Stimulated activated CD8-positive, alpha-beta memory T cell treated with anti-CD3 and anti-CD28 coated beads, Interleukin-7, amount 100 ng/mL, for 48 hours (primary cell): ENCODE results near the gene ORM2.
A peak's percentile ranks its signal among the peaks of the same experiment; 100 is the strongest.
"Not testable (repeated sequence)": the region's sequence is repeated elsewhere in the genome, so short reads cannot be mapped to it uniquely, and the experiment has no call there.

Experiments used
- DNase-seq, 2 donors: peaks; one replicate each; pipeline ENCODE4 v3.0.0-alpha.2; 2020; ENCODE audit warnings: low read depth in 1 of 2; ENCODE audit errors: extremely low read depth in 1 of 2

The ORM2 gene

DNA sequence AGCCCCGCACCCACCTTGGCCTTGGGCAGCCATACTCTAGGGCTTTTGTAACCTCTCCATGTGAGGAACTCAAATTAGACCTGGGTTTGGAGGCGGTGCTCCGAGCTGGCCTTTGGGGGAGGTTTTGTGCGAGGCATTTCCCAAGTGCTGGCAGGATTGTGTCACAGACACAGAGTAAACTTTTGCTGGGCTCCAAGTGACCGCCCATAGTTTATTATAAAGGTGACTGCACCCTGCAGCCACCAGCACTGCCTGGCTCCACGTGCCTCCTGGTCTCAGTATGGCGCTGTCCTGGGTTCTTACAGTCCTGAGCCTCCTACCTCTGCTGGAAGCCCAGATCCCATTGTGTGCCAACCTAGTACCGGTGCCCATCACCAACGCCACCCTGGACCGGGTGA lies at the start of gene ORM2:
Gene ORM2, plus strand, starts transcription at position 245 of the 398 bp plus-strand sequence. Its CDS starts 36 bp downstream, at position 281.
- not testable (repeated sequence) for DNase-seq

DNA sequence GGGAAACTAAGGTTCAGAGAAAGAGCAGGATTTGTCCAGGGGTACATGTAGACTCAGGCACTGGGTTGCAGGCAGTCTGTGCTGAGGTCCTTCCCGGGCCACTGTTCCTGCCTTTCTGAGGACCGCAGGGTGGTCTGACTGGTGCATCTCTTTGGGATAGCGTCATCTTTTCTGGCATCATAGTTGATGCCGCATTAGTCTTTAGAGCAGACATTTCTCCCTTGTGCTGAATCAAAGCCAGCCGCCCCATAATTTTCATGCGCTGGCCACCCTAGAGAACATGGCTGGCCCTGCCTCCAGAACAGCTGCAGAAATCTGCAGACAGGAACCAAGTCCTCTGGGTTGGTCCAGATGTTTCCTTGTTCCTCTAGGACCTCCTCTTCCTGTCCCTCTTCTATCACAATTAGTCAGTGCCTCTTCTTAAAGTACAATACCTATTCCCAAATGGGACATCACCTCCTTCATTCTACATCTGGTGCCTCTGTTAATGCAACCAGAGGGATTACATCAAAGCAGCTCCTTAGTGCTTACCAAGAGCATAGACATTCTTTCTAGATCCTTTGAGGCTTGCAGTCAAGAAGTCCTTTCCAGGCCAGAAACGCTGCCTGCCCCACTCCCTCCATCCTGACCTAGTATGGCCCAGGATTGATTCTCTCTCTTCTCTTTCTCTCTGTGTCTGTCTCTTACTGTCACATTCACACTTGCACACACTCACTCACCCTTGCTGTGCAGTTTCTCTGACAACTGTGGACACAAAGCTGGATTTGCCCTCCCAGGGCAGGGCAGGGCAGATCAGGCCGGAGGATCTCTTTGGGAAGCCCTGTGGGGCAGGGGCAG lies 48.8 kb upstream of the ORM2 start:
- DNase-seq, result no peak

DNA sequence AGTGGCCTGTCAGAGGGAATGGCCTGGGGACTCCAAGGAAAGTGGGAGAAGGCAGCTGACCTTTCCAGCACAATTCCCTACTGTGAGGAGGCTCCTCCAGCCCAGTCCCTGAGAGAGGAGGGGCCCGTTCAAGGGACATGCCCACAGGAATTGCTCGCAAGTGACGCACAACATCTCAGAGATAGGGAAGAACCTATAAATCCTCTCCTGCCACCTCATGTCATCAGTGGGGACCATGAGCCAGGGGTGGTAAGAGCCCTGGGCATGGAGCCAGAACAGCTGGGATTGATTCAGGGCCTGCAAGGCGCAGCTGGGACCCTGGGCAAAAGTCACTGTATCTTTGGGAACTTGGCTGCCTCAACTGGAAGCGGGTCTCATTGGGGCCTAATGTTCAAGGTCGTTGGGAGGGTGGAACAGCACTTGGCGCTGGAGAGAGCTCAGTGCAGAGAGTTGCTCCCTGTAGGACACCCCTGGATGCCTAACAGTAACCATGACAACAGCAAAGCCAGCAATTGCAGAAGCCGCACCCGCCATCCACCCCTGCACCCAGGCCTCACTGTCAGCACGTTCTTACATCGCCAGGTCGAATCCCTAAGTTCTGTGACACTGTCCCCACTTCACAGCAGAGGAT lies 48.1 kb upstream of the ORM2 start:
- DNase-seq, result no peak

GRCh38 chr9:114282104-114282485 lies 47.6 kb upstream of the ORM2 start:
- no peak for DNase-seq

DNA sequence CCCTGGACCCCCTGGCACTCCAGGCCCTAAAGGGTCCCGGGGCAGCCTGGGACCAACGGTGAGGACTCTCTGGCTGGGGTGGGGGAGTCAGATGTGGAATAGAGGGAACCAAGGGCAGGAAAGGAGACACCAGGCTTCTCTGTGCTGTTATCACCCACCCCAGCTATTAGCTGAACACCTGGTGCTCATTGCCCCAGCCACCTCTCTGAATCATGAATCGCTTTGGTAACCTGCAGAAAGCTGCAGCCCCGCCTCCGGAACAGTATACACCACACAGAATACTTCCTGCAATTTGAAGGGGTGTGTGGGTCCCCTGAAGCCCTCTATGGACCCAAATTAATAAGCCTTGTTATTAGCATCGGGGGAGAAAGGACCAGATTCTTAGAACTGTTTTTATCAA lies 47.2 kb upstream of the ORM2 start:
- no peak for DNase-seq

DNA sequence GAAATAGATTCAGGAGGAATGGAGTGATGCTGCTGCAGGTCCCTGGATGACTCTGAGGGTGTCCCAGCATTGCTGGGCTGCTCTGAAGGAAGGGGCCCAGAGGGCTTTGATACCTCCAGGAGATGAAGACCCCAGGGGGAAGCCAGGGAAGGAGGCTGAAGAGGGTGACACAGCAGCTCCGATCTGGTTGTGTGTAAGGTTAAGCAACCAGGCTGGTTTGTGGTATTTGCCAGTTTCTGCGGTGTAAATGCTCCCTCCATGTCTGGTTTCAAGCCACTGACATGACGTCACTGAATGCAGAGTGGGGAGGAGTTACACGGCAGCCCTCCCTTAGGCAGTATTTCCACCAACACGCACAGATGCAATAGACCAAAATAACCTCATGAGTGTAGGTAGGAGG lies 46.7 kb upstream of the ORM2 start:
- DNase-seq, result peak; percentile 10 to 27

- DNase-seq, result no peak
Measured at GRCh38 chr9:114283551-114284111, 46.0 kb upstream of the ORM2 start.

DNA sequence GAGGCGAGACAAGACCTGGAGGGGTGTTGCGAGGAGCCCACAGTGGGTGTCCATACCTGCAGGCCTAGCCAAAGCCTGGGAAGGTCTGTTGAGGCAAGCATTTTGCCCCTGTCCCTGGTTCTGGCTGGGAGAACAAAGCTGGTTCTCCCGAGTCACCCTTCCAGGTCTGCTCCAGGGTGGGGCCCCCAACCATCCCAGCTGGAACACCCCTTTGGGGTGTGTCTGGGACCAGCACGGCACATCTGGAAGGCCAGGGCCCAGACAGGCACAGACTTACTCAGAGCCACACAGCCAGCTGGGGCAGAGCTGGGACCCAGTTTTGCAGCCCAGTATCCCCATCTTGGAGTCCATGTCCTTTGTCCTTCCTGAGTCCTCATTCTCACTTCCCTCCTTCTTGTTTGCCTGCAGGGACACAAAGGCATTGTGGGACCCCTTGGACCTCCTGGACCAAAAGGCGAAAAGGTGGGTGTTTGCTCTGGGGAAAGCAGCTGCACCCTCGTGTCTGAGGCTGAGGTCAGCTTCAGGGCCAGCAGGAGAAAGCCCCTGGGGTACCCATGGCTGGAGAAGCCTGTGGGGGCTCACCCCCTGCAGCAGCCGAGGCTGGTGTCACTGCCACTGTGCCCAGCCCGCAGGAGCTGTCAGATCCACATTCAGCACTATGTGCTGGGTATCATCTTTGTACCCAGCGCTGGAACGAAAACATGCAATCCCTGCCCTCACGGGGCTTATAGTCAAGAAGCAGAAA lies 45.2 kb upstream of the ORM2 start:
- DNase-seq, result no peak

DNA sequence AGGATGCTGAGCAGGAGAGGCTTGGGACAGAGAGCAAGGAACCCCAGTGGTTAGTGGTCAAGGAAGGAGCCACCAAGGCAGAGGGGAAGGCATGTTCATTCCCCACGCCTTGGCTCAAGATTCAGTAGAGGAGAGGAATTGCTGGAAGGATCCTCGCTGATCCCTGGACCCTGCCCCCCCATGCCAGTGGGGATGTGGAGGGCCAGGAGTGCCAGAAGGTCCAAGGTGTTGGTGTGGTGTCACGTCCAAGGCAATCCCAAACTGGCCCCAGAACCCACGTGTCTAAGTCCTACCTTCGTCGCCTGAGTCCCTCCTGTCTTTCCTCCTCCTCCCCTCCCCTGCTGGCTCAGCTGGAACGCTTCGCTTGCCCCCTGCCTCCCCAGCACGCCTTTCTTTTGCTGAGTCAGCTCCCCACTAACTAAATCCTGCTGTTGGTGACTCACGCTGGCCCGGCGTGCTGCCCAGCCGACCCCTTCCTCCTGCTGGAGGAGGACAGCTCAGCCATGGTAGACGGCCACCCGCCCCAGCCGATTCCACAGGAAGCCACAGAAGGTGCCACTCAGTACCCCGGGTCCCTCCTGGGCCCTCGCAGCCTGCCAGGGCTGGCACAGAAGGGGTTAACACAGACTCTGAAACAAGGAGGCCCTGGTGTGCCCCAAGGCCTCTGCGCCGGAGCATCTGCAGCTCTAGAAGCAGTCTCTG lies 44.4 kb upstream of the ORM2 start:
- no peak for DNase-seq

DNA sequence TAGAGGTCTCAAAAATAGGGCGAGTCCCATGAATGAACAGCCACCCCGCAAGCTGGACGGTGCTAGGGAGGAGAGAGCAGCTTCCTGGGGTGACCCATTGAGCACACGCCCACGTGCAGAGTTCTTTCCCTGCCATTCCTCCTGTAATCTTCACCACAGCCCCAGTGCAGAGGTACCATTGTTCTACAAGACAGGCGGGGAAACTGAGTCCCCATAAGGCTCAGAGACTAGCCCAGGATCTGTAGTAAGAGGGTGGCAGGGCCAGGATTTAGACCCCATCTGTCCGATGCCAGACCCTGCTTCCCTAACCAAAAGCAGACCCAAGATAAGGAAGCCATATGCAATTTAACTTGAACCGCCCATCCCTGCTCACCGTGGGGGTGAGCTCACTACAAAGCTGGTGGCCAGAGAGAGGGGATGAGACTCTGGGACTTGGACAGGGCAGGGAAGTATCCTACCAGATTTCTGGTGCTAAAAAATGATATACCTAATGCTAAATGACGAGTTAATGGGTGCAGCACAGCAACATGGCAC lies 43.5 kb upstream of the ORM2 start:
- no peak for DNase-seq

- no peak for DNase-seq
Measured at GRCh38 chr9:114287001-114287762, 42.5 kb upstream of the ORM2 start.

- DNase-seq, result no peak
Measured at GRCh38 chr9:114287763-114288192, 41.9 kb upstream of the ORM2 start.

GRCh38 chr9:114288193-114289091 lies 41.2 kb upstream of the ORM2 start:
- no peak for DNase-seq

- DNase-seq, result no peak
Measured at GRCh38 chr9:114289106-114289505, 40.6 kb upstream of the ORM2 start.

DNA sequence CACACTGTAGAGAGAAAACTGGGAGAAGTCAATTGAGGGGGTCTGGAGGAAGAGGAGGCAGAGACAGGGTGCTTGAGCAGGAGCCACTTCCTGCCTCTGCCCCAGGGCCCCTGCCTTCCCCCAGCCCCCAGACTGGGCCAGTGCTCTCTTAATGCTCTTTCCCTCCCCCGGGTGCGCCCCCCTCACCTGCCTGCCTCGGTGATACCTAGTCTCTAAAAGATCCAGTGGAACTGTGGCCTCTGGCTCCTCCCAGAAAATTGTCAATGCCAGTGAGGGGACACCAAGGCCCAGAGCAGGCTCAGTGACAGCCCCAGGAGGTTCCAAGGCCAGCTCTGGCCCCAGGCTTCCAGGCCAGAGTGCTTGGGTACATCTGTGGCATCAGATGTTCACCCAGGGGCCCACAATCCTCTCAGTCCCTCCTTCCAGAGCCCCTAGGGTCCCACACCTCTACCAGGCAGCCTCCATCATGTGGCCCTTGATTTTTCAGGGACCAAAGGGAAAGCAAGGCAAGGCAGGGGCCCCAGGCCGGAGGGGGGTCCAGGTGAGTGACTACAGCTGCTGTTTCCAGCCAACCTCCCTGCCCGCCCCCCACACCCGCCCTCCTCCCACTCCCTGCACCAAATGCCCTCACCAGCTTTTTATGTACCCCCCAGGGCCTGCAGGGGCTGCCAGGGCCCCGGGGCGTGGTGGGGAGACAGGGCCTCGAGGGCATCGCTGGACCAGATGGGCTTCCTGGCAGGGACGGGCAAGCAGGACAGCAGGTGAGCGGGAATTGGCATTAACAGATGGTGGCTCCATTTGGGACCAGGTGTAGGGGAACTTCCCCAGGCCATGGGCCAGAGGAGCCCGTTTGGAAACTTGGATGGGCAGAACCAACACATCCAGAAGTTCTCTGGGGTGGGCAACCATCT lies 39.8 kb upstream of the ORM2 start:
- DNase-seq, result no peak

- no peak for DNase-seq
Measured at GRCh38 chr9:114290561-114290986, 39.1 kb upstream of the ORM2 start.

- peak; percentile 25 to 27 for DNase-seq
Measured at GRCh38 chr9:114291064-114291474, 38.6 kb upstream of the ORM2 start.
